HepG2 (cell line): ENCODE measurements around the gene ACOX3. TPM values are rescaled to one million over a fixed set of nuclear protein-coding genes. Genes with fewer than 3 reads are reported as not detected.
A peak's percentile ranks its signal among the peaks of the same experiment; 100 is the strongest.

Experiments used
- ATAC-seq: fragments of 200-7000 bp; cut with Tn5 transposase; 3 replicates; pipeline ENCODE4 v1.9.1; 2020; ENCODE audit warnings: mild to moderate bottlenecking, moderate library complexity
- BruUV-seq: library from RNA; stranded (reverse); fragments of 400-500 nt; replicated peaks from 2 replicates; lab custom pipeline; 2021; lab: Mats Ljungman, UMichigan
- CTCF ChIA-PET: fragments of 300-600 bp; formaldehyde crosslinking; extraction: SDS; loops from one replicate; lab custom pipeline; 2021; ENCODE audit warnings: low total read pairs, inconsistent platforms, low intra/inter-chr PET ratio; lab: Yijun Ruan, JAX
- POLR2A ChIA-PET: fragments of 350-600 bp; sonication (Branson Sonifier 250); formaldehyde crosslinking; loops from one replicate; lab custom pipeline; 2020; ENCODE audit warnings: antibody characterized with exemption, inconsistent platforms; lab: Yijun Ruan, JAX
- DNase-seq: peaks from one replicate; pipeline ENCODE4 v3.0.0-alpha.2; 2015; ENCODE audit warnings: low spot score
- FAIRE-seq: peaks from 3 replicates; lab custom pipeline; 2011; peaks lifted over from hg19 to GRCh38; lab: Jason Lieb, UNC
- H2AFZ ChIP-seq: one replicate; pipeline ENCODE4 v1.6.1; 2011; ENCODE audit warnings: low read length, inconsistent platforms
- H3K27ac ChIP-seq: fragments of 300-600 bp; 3 replicates; pipeline ENCODE4 v1.8.0; 2011; ENCODE audit warnings: mixed run types, mild to moderate bottlenecking, mixed read lengths, low read length, inconsistent platforms; ENCODE audit not compliant: insufficient read depth; ENCODE audit errors: extremely low read length
- H3K27me3 ChIP-seq, 2 experiments: fragments of 200-600 bp in 1 of 2; 2 replicates in 1 of 2; 3 replicates in 1 of 2; pipeline versions ENCODE4 v1.6.0 to v1.8.0; 2011; ENCODE audit warnings: low read length in 2 of 2, mild to moderate bottlenecking in 2 of 2, moderate library complexity in 2 of 2, inconsistent platforms in 1 of 2; ENCODE audit not compliant: insufficient read depth in 2 of 2, control insufficient read depth in 1 of 2
- H3K36me3 ChIP-seq, 2 experiments: fragments of 200-600 bp in 1 of 2; replicated peaks in 1 of 2; 2 replicates in 1 of 2; 3 replicates in 1 of 2; pipeline versions ENCODE4 v1.5.1 to v1.8.0; 2011; ENCODE audit warnings: low read length in 2 of 2, inconsistent platforms in 1 of 2; ENCODE audit not compliant: insufficient read depth in 2 of 2, control insufficient read depth in 1 of 2
- H3K4me1 ChIP-seq: 2 replicates; pipeline ENCODE4 v1.5.1; 2012; ENCODE audit warnings: low read length, inconsistent platforms; ENCODE audit not compliant: insufficient read depth
- H3K4me2 ChIP-seq: 2 replicates; pipeline ENCODE4 v1.6.0; 2011; ENCODE audit warnings: low read depth, low read length, inconsistent platforms
- H3K4me3 ChIP-seq, 3 experiments: fragments of 200-600 bp in 1 of 3; sonication (generic), shearing (Covaris generic) in 1 of 3; replicated peaks in 1 of 3; 2 replicates each; pipeline ENCODE4 v1.5.1; 2011 to 2016; ENCODE audit warnings: low read length in 3 of 3, inconsistent platforms in 2 of 3, low read depth in 2 of 3, mild to moderate bottlenecking in 2 of 3, control low read depth in 1 of 3, mixed read lengths in 1 of 3; ENCODE audit not compliant: insufficient read depth in 1 of 3
- H3K79me2 ChIP-seq: one replicate; pipeline ENCODE4 v1.6.1; 2011; ENCODE audit warnings: low read length, inconsistent platforms; ENCODE audit not compliant: insufficient read depth
- H3K9ac ChIP-seq: 2 replicates; pipeline ENCODE4 v1.6.0; 2011; ENCODE audit warnings: mild to moderate bottlenecking, low read depth, low read length, inconsistent platforms; ENCODE audit not compliant: insufficient read depth
- H3K9me3 ChIP-seq: 2 replicates; pipeline ENCODE4 v1.5.1; 2012; ENCODE audit warnings: mild to moderate bottlenecking, low read length
- H4K20me1 ChIP-seq: 2 replicates; pipeline ENCODE4 v1.6.0; 2011; ENCODE audit warnings: inconsistent platforms, mild to moderate bottlenecking, low read length, moderate library complexity; ENCODE audit not compliant: insufficient read depth
- GTF3A ChIP-seq: sonication (generic); formaldehyde crosslinking; conservative IDR thresholded peaks from 2 replicates; pipeline ENCODE4 v1.4.0; 2020; ENCODE audit warnings: mild to moderate bottlenecking, missing genetic modification reagents
- TERF1 ChIP-seq: sonication (generic); formaldehyde crosslinking; IDR thresholded peaks from 2 replicates; pipeline ENCODE4 v1.8.0; 2022; ENCODE audit warnings: mild to moderate bottlenecking, missing genetic modification reagents, moderate library complexity
- TFAP4 ChIP-seq: sonication (generic); IDR thresholded peaks from 2 replicates; pipeline ENCODE4 v1.6.1; 2016; ENCODE audit warnings: low read depth, borderline replicate concordance
- ZBTB46 ChIP-seq: sonication (generic); formaldehyde crosslinking; IDR thresholded peaks from 2 replicates; pipeline ENCODE4 v1.4.0; 2020; ENCODE audit warnings: mild to moderate bottlenecking, missing genetic modification reagents, borderline replicate concordance
- ZKSCAN5 ChIP-seq: sonication (generic); formaldehyde crosslinking; IDR thresholded peaks from 2 replicates; pipeline ENCODE4 v1.5.1; 2020; ENCODE audit warnings: mild to moderate bottlenecking, missing genetic modification reagents
- ZNF138 ChIP-seq: sonication (generic); formaldehyde crosslinking; IDR thresholded peaks from 2 replicates; pipeline ENCODE4 v1.5.0; 2020; ENCODE audit warnings: mild to moderate bottlenecking, low read depth, missing genetic modification reagents
- ZNF362 ChIP-seq: sonication (generic); formaldehyde crosslinking; IDR thresholded peaks from 2 replicates; pipeline ENCODE4 v1.4.0; 2020; ENCODE audit warnings: missing genetic modification reagents, mild to moderate bottlenecking, borderline replicate concordance
- ZNF749 ChIP-seq: sonication (generic); formaldehyde crosslinking; IDR thresholded peaks from 2 replicates; pipeline ENCODE4 v1.8.0; 2022; ENCODE audit warnings: mild to moderate bottlenecking, missing genetic modification reagents, moderate library complexity, borderline replicate concordance
- ZNF781 ChIP-seq: sonication (generic); formaldehyde crosslinking; IDR thresholded peaks from 2 replicates; pipeline ENCODE4 v1.5.1; 2020; ENCODE audit warnings: borderline replicate concordance, mild to moderate bottlenecking, missing genetic modification reagents; ENCODE audit errors: not compliant biosample characterization
- WGBS: methylation state at CpG from one replicate; pipeline ENCODE4 v1.1.6; 2017; ENCODE audit warnings: low lambda C conversion rate; 5-methylcytosine and 5-hydroxymethylcytosine counted together
- in situ Hi-C: cut with HindIII; loops from 2 replicates; pipeline ENCODE4 v1.10.0; 2017; ENCODE audit warnings: low pct_unique_long_range_greater_than_20kb; ENCODE audit not compliant: extremely low pct_ligation_motif_present
- intact Hi-C: fragments of 100-400 bp; cut with micrococcal nuclease; formaldehyde crosslinking; loops from one replicate; pipeline ENCODE4 v1.10.0; 2022; ENCODE audit not compliant: unreplicated experiment
- polyA plus RNA-seq, 8 experiments: library from polyadenylated mRNA; depleted of rRNA in 3 of 8; stranded (reverse) in 7 of 8; unstranded in 1 of 8; fragments of >200 nt; fragmentation: Illumina TruSeq in 4 of 8; extraction: Trizol in 4 of 8; gene quantifications; 2 replicates each; pipeline versions ENCODE4 v1.2.1 to v1.2.3, GENCODE V29; 2011 to 2016; ENCODE audit warnings: low read depth in 4 of 8, missing spikeins in 1 of 8, mixed read lengths in 1 of 8; ENCODE audit not compliant: insufficient read depth in 1 of 8
- total RNA-seq, 5 experiments: library from RNA; depleted of rRNA; stranded (reverse); fragments of >200 nt; fragmentation: Illumina TruSeq; extraction: Trizol; gene quantifications; 2 replicates each; pipeline ENCODE4 v1.2.3, GENCODE V29; 2016; ENCODE audit warnings: low read depth in 1 of 5

ACOX3 gene
- total and polyA plus RNA-seq, 2 of the 13 experiments (the other 11 are each of a cell fraction or from before 2014, with no cell fraction given) = 4.2 to 17.8 TPM

- no peak for TF ChIP-seq ZBTB46 (CRISPR knock-in tag)
Observed at GRCh38 chr4:8393593-8394038, 46.9 kb downstream of the ACOX3 start (continued).

- intact Hi-C loops = no loop called here
- TF ChIP-seq GTF3A = peak; percentile 93; the same call in 1 of the 2 replicates
- no peak for TF ChIP-seq ZNF749
- H2AFZ ChIP-seq = no peak overlapping the region
- no peak overlapping the region for H3K27ac ChIP-seq
- H3K79me2 ChIP-seq = no peaks in the 10 kb centered on the region
- 96% methylated on average over 11 of the region's 15 CpGs for WGBS
- no TSS peak for BruUV-seq
- no peaks in the 10 kb centered on the region for H4K20me1 ChIP-seq
- no peak overlapping the region for H3K9ac ChIP-seq
- in situ Hi-C loops = no loop called here
- no peaks in the 10 kb centered on the region; a peak in 1 of 5 replicates for H3K27me3 ChIP-seq
- H3K9me3 ChIP-seq = no peaks in the 10 kb centered on the region
- ATAC-seq (no peak), DNase-seq (no peak), FAIRE-seq (no peak)
- no peak overlapping the region for H3K4me2 ChIP-seq
- no peaks in the 10 kb centered on the region for H3K4me1 ChIP-seq
- no peak overlapping the region for H3K4me3 ChIP-seq
- POLR2A ChIA-PET = no interaction called here
- CTCF ChIA-PET = no interaction called here
- H3K36me3 ChIP-seq = peaks cover 2 to 15% of the 10 kb centered on the region in 2 experiments; a peak in 3 of 5 replicates
Observed at GRCh38 chr4:8392591-8393190, 47.8 kb downstream of the ACOX3 start.

GRCh38 chr4:8391972-8392371, 48.6 kb downstream of the ACOX3 start:
- DNase-seq = no peak
- Histone ChIP-seq H2AFZ (no peak overlapping the region), H3K79me2 (no peaks in the 10 kb centered on the region), H3K4me3 (no peak overlapping the region), H3K27me3 (no peaks in the 10 kb centered on the region; a peak in 1 of 5 replicates), H3K9ac (no peak overlapping the region), H3K4me1 (no peaks in the 10 kb centered on the region), H3K36me3 (peaks cover 3 to 15% of the 10 kb centered on the region in 2 experiments; a peak in 3 of 5 replicates), H3K27ac (no peak overlapping the region), H4K20me1 (no peaks in the 10 kb centered on the region), H3K4me2 (no peak overlapping the region), H3K9me3 (no peaks in the 10 kb centered on the region)
- WGBS = 92% methylated on average over 9 of the region's 9 CpGs
- in situ Hi-C loops (no loop called here), intact Hi-C loops (no loop called here)
- no peak for FAIRE-seq
- POLR2A ChIA-PET = no interaction called here
- no peak for ATAC-seq
- no TSS peak for BruUV-seq
- CTCF ChIA-PET = no interaction called here
- TF ChIP-seq ZNF362 (CRISPR knock-in tag) (no peak), ZKSCAN5 (no peak), ZNF781 (CRISPR knock-in tag) (no peak), ZNF138 (CRISPR knock-in tag) (no peak), TFAP4 (peak; percentile 33; the same call in 1 of the 2 replicates), TERF1 (no peak)
